Skeletal muscle tissue (tissue), 4 donors: ENCODE data around the gene MORC3. TPM values are rescaled to one million over a fixed set of nuclear protein-coding genes. Genes with fewer than 3 reads are reported as not detected.
A peak's percentile ranks its signal among the peaks of the same experiment; 100 is the strongest.
"Not testable (repeated sequence)": the region's sequence is repeated elsewhere in the genome, so short reads cannot be mapped to it uniquely, and the experiment has no call there.

Source experiments
- H3K27ac ChIP-seq: one replicate; pipeline ENCODE4 v1.7.0; 2013; ENCODE audit warnings: mild to moderate bottlenecking, low read depth, low read length, inconsistent platforms
- H3K27me3 ChIP-seq, 3 donors: one replicate each; pipeline ENCODE4 v1.7.0; 2013; ENCODE audit warnings: low read length in 3 of 3; ENCODE audit not compliant: control insufficient read depth in 3 of 3, insufficient read depth in 3 of 3
- H3K36me3 ChIP-seq, 3 donors: one replicate each; pipeline ENCODE4 v1.7.0; 2013; ENCODE audit warnings: low read length in 3 of 3; ENCODE audit not compliant: control insufficient read depth in 3 of 3, insufficient read depth in 3 of 3
- H3K4me1 ChIP-seq, 3 donors: one replicate each; pipeline ENCODE4 v1.7.0; 2013; ENCODE audit warnings: low read length in 3 of 3, mild to moderate bottlenecking in 3 of 3; ENCODE audit not compliant: control insufficient read depth in 3 of 3, insufficient read depth in 3 of 3
- H3K4me3 ChIP-seq, 3 donors: one replicate each; pipeline ENCODE4 v1.7.0; 2013; ENCODE audit warnings: low read length in 3 of 3
- H3K9ac ChIP-seq, 3 donors: one replicate each; pipeline ENCODE4 v1.7.0; 2013; ENCODE audit warnings: low read length in 3 of 3, mild to moderate bottlenecking in 3 of 3, moderate library complexity in 2 of 3, low read depth in 1 of 3
- H3K9me3 ChIP-seq, 3 donors: one replicate each; pipeline ENCODE4 v1.7.0; 2013; ENCODE audit warnings: low read length in 3 of 3; ENCODE audit not compliant: control insufficient read depth in 3 of 3
- total RNA-seq: library from RNA; depleted of rRNA; stranded (reverse); fragments of >200 nt; gene quantifications from one replicate; pipeline ENCODE4 v1.2.3, GENCODE V29; 2014
- donor health status: Osteomylitis.

The MORC3 gene
- total RNA-seq, 1 donor from 2014 or later, result 104 TPM

DNA sequence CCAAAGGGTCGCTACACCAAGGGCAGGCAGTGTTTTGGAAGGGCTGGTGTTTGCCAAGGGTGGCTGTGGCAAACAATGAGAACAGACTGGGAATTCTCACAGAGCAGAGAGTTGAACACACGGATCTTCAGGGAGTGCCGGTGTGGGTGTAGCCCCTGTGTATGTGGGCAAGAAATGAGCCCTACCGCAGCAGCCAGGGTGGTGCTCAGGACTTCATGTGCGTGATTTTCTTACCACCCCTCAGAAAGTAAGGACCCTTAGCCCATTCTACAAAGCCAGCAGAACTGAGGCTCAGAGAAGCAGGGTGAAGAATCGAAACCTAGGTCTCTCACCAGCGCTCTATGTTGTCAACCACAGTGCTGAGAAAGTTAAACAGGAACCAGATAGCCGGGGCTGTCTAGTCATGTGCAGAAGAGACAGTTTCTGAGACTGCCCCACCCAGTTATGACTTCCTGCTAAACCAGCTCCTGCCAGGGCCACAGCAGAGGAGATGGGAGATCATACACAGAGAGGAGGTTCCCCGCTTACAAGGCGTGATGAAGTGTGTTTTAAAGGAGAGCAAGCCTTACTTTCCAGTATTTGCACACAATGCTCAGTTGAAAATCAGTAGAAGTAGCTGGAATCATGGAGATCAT lies 21.9 kb upstream of the MORC3 start:
- Histone ChIP-seq H3K4me3 (no peak overlapping the region), H3K36me3 (peaks cover 3 to 6% (median 4%) of the 10 kb centered on the region in 3 donors), H3K9ac (no peak overlapping the region), H3K4me1 (peaks cover 0 to 3% (median 2%) of the 10 kb centered on the region in 3 donors), H3K27me3 (no peaks in the 10 kb centered on the region), H3K27ac (peak overlapping the region; percentile 34), H3K9me3 (no peaks in the 10 kb centered on the region)

DNA sequence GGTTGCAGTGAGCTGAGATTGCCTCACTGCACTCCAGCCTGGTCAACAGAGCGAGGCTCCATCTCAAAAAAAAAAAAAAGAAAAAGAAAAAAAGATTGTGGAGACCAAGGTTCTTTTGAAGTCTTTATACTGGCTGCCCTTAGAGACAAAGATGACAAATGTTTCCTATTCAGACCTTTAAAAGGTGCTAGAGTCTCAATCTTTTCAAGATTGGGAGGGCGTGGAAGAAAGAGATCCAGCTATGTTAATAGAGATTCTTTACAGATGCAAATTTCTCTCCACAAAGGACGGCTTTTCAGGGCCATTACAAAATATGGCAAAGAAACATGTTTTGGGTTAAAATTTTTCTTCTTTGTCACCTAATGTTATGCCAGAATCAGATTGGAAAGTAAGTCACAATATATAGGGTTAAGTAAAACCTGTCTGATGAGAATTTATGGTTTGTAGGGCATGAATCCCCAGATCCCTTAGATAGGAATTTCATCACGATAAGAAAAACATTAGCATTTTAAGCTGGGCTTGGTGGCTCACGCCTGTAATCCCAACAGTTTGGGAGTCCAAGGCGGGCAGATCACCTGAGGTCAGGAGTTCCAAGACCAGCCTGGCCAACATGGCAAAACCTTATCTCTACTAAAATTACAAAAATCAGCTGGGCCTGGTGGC lies 13.0 kb upstream of the MORC3 start:
- H3K9ac ChIP-seq, result no peak overlapping the region
- no peaks in the 10 kb centered on the region for H3K27me3 ChIP-seq
- peaks cover 0 to 2% (median 0%) of the 10 kb centered on the region in 3 donors for H3K9me3 ChIP-seq
- H3K4me1 ChIP-seq, result no peaks in the 10 kb centered on the region
- H3K27ac ChIP-seq, result no peak overlapping the region
- no peak overlapping the region for H3K4me3 ChIP-seq
- H3K36me3 ChIP-seq, result no peaks in the 10 kb centered on the region

DNA sequence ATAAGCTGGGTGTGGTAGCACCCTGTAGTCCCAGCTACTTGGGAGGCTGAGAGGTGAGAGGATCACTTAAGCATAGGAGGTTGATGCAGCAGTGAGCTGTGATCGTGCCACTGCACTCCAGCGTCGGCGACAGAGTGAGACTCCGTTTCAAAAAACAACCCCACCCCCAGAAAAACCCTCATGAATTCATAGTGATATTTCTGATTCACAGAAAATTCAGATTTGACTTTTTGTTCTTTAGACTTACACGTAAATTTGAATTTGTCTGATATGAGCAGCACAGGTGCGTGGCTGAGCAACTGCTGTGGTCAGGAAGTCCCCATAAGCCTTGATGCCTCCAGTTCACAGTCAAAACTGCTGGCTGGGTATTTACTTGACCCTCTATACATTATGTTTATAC lies 10.0 kb upstream of the MORC3 start:
- Histone ChIP-seq H3K9me3 (peaks cover 0 to 2% (median 0%) of the 10 kb centered on the region in 3 donors), H3K4me1 (no peaks in the 10 kb centered on the region), H3K9ac (no peak overlapping the region), H3K36me3 (no peaks in the 10 kb centered on the region), H3K27ac (no peak overlapping the region), H3K27me3 (no peaks in the 10 kb centered on the region), H3K4me3 (no peak overlapping the region)

DNA sequence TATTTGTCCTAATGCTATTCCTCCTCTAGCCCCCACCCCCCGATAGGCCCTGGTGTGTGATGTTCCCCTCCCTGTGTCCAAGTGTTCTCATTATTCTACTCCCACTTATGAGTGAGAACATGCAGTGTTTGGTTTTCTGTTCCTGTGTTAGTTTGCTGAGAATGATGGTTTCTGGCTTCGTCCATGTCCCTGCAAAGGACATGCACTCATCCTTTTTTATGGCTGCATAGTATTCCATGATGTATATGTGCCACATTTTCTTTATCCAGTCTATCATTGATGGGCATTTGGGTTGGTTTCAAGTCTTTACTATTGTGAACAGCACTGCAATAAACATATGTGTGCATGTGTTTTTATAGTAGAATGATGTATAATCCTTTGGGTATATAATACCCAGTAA lies 6.6 kb upstream of the MORC3 start:
- not testable (repeated sequence) for H3K4me1 ChIP-seq, H3K36me3 ChIP-seq, H3K9ac ChIP-seq, H3K27me3 ChIP-seq, H3K4me3 ChIP-seq, H3K9me3 ChIP-seq, H3K27ac ChIP-seq

DNA sequence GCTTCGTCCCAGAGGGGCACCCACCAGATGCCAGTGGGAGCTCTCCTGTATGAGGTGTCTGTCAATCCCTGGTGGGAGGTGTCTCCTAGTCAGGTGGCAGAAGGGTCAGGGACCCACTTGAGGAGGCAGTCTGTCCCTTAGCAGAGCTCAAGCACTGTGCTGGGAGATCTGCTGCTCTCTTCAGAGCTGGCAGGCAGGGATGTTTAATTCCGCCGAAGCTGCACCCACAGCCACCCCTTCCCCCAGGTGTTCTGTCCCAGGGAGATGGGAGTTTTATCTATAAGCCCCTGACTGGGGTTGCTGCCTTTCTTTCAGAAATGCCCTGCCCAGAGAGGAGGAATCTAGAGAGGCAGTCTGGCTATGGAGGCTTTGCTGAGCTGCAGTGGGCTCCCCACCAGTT lies 4.0 kb upstream of the MORC3 start:
- not testable (repeated sequence) for H3K9ac ChIP-seq, H3K36me3 ChIP-seq, H3K4me3 ChIP-seq, H3K27ac ChIP-seq, H3K27me3 ChIP-seq, H3K4me1 ChIP-seq, H3K9me3 ChIP-seq

GRCh38 chr21:36316872-36317484 lies 3.0 kb upstream of the MORC3 start:
- no peak overlapping the region for H3K27ac ChIP-seq
- H3K9ac ChIP-seq, result no peak overlapping the region
- no peaks in the 10 kb centered on the region for H3K27me3 ChIP-seq

GRCh38 chr21:36319406-36319766 lies 611 bp upstream of the MORC3 start:
- not testable (repeated sequence) for H3K36me3 ChIP-seq, H3K27me3 ChIP-seq, H3K9me3 ChIP-seq
- H3K4me3 ChIP-seq, result peak overlapping the region; percentile 71 to 94 (median 83)
- H3K4me1 ChIP-seq, result peaks cover 12 to 22% (median 13%) of the 10 kb centered on the region in 3 donors
- peak overlapping the region; percentile 97 for H3K27ac ChIP-seq
- H3K9ac ChIP-seq, result peak overlapping the region; percentile 55 to 91 (median 77)

More at GRCh38 chr21:36316872-36317484, 3.0 kb upstream of the MORC3 start:
- peaks cover 5 to 6% (median 6%) of the 10 kb centered on the region in 3 donors for H3K4me1 ChIP-seq
- H3K9me3 ChIP-seq, result no peaks in the 10 kb centered on the region
- H3K36me3 ChIP-seq, result no peaks in the 10 kb centered on the region
- H3K4me3 ChIP-seq, result no peak overlapping the region

- H3K4me1 ChIP-seq, result peaks cover 18 to 29% (median 19%) of the 10 kb centered on the region in 3 donors
- peak overlapping the region; percentile 74 to 94 (median 83) for H3K4me3 ChIP-seq
- peak overlapping the region; percentile 84 to 91 (median 89) for H3K9ac ChIP-seq
- H3K27me3 ChIP-seq, result no peaks in the 10 kb centered on the region
- H3K9me3 ChIP-seq, result no peaks in the 10 kb centered on the region
- H3K27ac ChIP-seq, result peak overlapping the region; percentile 97
- H3K36me3 ChIP-seq, result no peaks in the 10 kb centered on the region
Measured at GRCh38 chr21:36320421-36321324, 676 bp downstream of the MORC3 start.

DNA sequence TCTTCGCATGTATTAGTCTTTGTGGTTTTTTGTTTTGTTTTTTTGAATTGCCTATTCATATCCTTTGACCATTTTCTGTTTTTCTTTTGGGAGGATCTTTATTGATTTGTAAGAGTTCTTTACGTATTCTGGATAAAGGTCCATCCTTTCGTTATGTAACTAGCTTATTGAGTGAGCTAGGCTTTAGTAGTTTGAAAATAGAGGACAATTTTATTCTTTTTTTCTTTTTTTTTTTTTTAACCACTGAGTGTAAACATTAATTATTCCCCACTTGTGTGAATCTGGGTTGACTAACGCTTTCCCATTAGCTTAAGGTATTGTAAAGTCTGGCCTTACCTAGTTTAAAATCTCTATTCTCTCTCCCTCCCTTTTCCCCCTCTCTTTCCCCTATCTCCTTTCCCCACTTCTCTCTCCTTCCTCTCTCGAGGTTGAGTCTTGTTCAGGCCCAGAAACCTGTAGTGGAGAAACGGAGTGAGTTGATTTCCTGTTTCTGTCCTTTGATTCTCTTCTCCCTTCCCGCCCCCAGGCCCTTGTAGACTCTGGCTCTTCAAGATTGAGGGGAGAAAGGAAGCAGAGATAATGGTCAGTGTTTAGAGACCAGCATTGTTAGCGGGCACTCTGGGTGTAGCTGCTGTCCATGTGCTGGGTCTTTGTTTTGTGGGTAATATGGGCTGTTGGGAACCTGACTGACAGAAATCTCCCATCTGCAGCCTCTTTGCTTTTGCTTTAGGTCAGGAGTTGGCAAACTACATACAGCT lies 1.5 kb downstream of the MORC3 start:
- H3K9ac ChIP-seq, result peak overlapping the region; percentile 84 to 91 (median 89)
- peak overlapping the region; percentile 97 for H3K27ac ChIP-seq
- H3K27me3 ChIP-seq, result no peaks in the 10 kb centered on the region
- no peaks in the 10 kb centered on the region for H3K9me3 ChIP-seq
- peaks cover 18 to 30% (median 19%) of the 10 kb centered on the region in 3 donors for H3K4me1 ChIP-seq
- H3K4me3 ChIP-seq, result peak overlapping the region; percentile 74 to 94 (median 83)
- no peaks in the 10 kb centered on the region for H3K36me3 ChIP-seq
